ENCODE measurements around the gene ZBTB7A. TPM values are rescaled to one million over a fixed set of nuclear protein-coding genes. Genes with fewer than 3 reads are reported as not detected.

ZBTB7A gene
- 4.3 and 10.2 TPM in 2 replicates for total RNA-seq (2014; rRNA removed; shearing (Covaris generic))

DNA sequence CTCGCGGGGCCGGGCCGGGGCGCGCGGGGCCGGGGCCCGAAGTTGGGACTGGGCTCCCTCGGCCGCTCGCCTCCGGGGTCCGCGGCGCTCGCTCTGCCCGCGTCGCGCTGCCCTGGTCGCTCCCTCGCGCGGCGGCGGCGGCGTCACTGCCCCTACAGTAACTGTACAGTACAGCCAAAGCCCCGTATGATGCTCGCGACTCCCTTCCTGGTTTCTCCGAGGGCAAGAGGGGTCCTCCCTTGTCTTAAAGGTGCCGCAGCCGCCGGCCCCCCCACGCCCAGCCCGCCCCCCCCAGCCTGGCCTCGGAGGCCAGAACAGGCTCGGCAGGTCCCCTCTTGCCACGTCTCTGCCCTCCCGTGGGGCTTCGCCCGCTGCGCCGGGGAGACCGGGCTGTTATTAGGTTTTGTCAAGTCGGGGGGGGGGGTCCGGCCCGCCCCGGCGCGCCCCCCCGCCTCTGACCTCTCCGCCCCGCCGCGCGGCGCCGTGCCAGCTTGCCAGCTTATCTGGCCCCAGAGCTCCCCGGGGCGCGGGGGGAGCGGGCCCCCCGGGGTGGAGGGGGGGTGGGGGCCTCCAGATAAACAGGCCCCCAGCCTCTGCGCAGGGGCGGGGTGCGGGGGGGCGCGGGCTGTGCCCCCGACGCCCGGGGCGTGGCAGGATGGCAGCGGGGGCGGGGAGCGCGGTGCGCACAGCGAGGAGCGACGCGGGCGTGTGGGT lies at the start of gene ZBTB7A:
Gene ZBTB7A (minus strand): TSS at position 218 of the 714 bp plus-strand sequence. CDS start 11,667 bp downstream, outside the sequence.
- peak; percentile 83 for DNase-seq (ENCODE audit: low read depth)

DNA sequence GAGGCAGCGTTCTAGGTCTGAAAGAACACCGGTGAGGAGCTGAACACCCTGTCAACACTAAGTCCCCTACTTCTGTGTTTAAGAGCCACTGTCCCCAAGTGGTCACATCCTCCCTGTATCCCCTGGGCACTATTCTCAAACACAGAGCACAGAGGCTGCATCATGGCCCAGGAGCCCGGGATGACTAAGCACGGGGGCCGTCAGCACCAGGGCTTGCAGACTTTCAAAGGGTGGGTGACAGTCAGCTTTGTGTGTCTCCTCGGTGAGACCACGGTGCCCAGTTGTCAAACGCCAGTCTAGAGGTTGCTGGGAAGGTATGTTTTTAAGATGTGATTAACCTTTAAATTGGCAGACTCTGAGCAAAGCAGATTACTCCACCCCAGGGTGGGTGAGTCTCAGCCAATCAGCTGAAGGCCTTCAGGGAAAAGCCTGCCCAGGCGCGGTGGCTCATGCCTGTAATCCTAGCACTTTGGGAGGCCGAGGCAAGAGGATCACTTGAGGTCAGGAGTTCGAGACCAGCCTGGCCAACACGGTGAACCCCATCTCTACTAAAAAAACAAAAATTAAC lies 49.2 kb upstream of the ZBTB7A start:
- no peak for DNase-seq (ENCODE audit: low read depth)

DNA sequence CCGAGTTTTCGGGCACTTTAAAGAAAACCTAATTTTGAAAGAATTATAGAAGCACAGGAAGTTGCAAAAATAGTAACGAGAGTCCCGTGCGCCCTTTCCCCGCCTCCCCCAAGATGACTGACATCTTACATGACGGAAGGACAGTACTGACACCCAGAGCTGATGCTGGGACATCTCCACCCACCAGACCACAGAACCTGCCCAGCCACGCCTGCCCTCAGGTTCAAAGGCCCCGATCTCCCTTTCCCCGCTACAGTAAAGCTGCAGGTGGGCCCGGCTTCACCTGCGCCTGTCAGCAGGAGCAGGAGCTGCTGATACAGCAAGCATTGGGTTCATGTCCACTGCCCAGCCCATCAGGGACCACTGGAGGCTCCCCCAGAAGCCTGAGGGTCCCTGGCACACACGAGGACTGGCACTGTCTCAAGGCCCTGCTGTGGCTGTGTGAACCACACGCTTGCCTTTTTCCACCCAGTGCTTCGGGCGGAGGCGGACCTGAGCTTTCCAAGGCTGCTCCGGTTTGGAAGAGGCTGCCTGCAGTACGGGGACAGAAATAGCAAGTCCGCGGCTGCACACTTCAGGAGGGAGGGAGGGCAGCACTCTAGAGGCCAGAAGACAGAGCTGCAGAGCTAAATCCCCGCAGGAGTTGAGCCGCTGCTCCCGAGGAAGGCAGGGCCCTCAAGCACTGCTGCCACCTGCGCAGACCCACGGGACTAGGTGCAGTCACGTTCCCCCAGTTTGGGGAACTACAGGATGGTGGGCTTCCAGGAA lies 48.5 kb upstream of the ZBTB7A start:
- no peak for DNase-seq (ENCODE audit: low read depth)

DNA sequence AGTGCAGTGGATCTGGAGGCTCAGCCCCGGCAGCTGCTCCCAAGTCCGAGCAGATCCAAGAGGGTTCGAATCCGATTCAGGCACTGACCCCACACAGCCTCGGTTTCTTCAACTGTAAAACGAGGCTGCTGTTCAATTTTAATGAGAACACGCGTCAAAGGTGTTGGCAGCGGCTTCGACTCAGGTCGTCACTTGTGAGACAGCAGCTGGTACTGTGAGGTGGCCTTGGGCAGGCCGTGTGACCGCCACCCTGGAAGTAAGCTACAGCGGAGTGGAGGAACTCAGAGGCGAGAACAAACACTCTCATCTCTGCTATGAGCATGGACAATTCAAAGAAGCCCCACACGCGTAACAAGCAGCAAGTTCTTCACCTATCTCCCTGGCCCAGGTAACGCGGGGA lies 47.5 kb upstream of the ZBTB7A start:
- no peak for DNase-seq (ENCODE audit: low read depth)

DNA sequence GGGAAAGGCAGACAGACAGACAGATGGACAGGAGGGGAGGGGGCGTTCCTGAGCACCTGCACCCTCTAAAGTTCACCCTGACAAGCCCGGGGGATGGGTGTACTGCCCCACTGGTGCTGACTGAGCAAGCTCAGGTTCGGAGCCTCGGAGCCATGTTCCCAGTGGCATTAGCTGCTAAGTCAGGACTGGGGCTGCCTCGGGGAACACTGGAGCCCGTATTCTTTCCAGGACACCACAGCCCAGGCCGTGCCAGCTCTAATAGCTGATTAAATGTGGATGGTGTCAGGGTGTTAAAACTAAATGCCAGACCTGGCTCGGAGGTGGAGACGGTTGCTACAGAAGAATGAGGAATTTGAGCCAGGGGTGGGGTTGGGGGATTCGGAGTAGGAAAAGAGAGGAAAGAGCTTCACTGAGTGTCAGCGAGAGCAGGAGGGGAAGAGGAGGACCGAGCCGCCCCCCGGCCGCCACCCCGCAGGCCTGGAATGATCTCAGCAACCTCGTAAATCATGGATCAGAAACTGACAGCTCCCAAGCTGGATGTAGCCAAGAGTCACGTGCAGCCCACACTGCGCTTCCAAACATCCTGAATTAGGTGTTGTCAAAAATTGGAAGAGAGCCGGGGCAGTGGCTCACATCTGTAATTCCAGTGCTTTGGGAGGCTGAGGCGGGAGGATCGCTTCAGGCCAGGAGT lies 46.8 kb upstream of the ZBTB7A start:
- DNase-seq (ENCODE audit: low read depth) = no peak

DNA sequence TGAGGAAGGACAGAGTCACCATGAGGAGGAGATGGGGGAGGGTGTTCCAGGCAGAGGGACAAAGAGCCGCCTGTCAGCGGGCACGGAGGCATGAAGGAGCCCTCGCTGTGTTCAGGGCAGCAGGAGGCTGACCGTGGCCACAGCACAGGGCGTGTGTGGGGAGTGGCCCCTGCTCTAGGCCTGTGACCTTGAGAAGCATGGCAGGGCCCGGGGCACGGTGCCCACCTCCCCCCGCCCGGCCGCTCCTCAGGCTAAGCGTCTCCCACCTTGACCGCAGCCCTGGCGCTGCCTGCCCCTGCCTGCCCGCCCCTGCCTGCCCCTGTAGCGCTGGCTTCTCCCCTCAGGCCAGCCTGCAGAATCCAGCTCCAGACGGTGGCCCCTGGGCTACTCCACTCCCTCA lies 45.7 kb upstream of the ZBTB7A start:
- DNase-seq (ENCODE audit: low read depth) = no peak

DNA sequence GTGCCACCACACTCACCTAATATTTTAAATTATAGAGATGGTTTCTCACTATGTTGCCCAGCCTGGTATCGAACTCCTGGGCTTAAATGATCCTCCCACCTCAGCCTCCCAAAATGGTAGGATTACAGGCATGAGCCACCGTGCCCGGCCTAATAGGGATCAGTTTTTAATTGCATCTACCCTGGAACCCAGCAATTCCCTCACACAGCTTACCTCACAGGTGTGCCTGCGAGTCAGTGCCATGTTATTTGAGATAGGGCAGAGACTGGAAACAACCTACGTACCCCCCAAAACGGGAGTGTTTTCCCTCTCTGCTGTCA lies 42.9 kb upstream of the ZBTB7A start:
- no peak for DNase-seq (ENCODE audit: low read depth)

DNA sequence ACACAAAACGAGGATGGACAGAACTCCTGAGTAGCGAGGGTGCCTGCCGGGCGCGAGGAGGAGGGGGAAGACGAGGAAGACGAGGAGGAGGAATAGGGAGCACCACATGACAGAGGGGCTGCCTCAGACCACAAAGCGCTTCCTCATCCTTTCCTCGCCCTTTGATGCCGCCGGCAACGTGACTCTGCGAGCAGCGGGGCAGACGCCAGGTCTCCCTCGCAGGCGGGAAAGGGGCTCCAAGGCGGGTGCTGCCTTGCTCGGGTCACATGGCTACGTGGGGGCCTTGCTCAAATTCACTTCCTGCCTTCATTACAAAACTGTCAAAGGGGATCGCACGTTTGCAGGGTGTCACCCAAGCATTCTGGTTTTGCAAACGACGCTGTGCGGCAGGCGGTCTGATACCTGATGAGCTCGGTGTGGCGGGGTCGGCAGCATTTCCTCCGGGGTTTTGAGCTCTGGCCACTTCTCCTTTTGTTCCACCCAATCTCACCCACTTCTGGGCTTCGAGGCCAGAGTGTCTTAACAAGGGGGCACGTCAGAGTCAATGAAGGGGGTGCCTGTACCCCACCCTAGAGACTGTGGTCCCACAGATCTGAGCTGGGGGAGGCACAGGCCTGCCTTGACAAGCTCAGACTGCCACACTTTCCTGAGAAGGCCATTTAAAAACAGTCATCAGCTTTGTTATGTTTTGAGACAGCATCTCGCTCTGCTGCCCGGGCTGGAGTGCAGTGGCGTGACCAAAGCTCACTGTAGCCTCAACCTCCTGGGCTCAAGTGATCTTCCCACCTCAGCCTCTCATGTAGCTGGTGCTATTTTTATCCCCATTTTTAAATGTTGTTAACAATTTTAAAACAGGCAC lies 42.3 kb upstream of the ZBTB7A start:
- DNase-seq (ENCODE audit: low read depth) = no peak

DNA sequence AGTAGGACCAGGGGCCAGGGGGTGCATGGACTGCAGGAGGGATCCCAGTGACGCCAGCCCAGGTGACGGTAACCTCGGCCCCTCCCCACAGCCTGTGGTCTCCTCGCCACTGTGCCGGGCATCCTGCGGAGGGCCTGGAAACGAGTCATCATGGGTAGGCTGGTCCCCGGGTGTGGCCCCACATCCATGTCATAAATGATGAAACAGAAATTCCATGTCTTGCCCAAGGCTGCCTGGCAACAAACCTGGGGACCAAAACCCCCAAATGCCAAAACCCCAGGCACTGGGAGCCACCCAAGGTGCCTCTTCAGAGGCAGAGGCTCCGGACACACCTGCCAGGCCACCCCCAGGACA lies 36.4 kb upstream of the ZBTB7A start:
- DNase-seq (ENCODE audit: low read depth) = no peak

DNA sequence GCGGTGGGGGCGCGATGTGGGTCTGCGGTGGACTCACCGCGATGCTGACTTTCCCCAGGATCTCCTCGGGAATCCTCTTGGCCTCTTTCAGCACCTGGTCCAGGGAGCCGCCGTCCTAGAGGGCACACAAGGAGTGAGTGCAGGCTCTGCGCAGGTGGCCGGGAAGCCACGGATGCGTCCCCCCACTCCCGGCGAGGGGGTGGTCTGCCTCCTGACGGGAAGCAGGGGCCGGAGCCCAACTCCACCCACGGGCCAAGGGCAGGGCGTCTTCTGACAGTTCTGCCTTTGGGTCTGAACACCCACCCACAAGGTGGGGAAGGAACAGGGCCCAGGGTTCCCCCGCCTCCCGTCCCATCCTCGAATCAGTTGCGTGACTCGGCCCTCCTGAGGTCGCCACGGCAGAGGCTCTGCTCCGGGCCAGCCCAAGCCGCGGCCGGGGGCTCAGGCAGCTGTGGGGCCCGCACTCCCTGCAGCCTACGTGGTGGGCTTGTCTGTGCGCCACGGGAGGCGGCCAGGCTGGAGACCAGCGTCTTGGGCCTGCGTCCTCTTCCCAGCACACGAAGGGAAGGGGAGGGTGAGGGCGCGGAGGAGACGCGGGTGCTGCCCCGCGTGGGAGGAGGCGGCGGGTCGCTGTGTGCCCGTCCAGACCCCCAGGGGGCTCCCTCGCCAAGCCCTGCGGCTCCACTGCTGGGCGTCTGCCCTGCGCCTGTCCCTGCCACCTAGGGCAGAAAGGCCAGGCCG lies 35.8 kb upstream of the ZBTB7A start:
- DNase-seq (ENCODE audit: low read depth) = no peak

DNA sequence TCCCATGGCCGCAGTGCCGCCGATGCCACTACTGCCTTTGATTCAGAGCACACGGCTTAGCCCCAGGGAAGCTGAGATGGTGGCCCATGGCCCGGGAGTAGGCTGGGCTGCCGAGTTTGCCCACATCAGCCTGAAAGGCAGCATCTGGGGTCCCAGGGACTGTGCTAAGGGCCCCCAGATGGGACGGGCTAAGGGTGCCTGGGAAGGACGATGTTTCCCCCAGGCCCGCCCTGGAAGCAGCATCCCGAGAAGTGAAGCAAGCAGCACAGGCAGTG lies 34.7 kb upstream of the ZBTB7A start:
- DNase-seq (ENCODE audit: low read depth) = no peak

DNA sequence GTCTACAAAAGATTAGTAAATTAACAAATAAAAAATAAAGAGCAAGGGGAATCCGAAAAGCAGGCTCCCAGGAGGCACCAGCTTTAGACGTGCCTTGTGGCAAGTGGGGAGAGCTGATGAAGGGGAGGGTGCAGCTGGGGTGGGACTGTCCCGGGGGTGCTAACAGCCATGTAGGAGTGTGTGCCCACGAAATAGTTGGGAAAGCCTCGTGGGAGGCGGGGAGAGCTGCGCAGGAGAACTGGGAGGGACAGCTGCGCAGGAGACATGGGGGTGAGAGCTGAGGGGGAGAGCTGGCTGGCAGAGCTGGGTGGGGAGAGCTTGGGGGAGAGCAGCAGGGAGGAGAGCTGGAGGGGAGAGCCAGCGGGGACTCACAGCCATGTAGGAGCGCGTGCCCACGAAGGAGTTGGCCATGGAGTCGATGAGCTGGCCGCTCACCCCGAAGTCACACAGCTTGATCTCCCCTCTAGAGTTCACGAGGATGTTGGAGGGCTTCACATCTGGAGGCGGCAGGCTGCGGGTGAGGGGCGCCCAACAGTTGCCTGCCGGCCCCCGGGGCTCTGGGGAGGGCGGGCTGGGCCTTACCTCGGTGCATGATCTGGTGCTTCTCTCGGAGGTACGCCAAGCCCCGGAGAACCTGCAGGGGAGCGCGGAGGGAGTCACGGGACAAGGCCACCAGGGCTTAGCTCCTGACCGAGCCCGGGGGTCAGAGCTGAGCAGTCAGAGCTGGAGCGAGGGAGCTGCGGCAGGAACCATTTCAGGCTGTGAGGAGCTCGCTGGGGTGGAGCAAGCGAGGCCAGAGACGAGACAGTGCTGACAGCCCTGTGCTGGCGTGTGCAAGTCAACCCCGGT lies 34.2 kb upstream of the ZBTB7A start:
- no peak for DNase-seq (ENCODE audit: low read depth)

DNA sequence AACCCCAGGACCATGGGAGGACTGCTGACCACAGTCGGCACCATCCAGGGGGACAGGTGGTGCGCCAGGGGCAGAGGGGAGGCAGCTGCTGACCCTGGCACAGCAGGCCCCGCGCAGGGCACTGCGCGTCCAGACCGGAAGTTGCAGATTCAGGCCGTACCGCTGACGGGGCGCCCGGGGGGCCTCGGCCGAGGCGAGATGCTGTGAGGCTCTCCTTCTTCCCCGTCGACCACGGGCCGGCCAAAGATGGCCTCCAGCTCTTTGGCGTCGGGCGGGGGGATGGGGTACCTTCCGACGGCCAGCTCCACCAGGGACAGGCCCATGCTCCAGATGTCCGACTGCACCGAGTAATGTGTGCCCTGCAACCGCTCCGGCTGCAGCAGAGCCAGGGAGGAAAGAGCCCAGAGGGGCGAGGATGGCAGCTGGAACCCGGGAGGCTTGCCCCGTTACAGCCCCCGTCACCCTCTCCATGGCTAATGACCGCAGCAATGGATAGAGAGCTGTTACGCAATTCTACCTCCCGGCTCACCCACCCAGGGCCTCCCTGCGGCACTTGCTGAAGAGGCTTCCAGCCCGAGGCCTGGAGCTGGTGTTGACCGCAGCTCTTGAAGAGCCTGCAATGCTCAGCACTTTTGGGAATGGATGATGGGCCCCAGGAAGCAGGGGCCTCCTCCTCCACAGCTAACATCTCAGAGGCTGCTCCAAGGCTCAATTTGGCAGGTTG lies 32.5 kb upstream of the ZBTB7A start:
- DNase-seq (ENCODE audit: low read depth) = no peak

DNA sequence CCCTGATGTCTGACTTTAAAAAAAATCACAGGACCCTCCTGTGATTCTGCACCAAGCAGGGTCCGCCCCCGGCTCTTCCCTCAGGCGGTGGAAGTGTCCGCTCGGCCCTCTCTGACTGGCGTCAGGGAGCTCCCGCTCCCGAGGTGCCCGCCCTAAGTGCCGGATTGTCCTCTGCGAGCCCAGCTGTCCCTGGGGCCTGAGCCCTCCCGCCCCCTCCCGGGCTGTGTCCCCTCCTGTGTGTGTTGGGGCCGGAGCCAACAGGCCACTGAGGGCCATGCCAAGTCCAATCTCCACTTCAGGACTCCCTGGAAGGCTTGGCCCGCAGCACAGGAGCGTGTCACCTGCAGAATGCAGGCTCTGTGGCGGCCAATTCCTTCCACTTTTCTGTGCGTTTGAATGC lies 31.8 kb upstream of the ZBTB7A start:
- no peak for DNase-seq (ENCODE audit: low read depth)

DNA sequence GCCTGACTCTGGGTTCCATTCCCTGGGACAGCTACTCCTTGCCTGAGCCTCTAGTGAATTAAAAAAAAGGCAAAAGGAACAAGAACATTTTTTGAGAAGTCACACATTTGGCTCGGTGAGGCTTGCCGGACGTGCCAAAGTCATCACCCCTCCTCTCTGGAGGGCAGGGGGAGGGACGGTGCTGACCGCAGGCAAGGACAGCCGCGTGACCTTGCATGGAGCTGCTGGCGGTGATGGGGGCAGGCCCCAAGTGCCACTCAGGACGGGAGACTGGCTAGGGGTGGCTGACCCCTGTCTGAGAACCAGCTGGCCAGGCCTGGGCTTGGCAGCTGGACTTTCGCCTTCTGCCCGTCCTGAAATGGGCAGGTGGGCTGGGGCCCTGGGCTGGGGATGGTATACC lies 30.8 kb upstream of the ZBTB7A start:
- peak; percentile 21 for DNase-seq (ENCODE audit: low read depth)

DNA sequence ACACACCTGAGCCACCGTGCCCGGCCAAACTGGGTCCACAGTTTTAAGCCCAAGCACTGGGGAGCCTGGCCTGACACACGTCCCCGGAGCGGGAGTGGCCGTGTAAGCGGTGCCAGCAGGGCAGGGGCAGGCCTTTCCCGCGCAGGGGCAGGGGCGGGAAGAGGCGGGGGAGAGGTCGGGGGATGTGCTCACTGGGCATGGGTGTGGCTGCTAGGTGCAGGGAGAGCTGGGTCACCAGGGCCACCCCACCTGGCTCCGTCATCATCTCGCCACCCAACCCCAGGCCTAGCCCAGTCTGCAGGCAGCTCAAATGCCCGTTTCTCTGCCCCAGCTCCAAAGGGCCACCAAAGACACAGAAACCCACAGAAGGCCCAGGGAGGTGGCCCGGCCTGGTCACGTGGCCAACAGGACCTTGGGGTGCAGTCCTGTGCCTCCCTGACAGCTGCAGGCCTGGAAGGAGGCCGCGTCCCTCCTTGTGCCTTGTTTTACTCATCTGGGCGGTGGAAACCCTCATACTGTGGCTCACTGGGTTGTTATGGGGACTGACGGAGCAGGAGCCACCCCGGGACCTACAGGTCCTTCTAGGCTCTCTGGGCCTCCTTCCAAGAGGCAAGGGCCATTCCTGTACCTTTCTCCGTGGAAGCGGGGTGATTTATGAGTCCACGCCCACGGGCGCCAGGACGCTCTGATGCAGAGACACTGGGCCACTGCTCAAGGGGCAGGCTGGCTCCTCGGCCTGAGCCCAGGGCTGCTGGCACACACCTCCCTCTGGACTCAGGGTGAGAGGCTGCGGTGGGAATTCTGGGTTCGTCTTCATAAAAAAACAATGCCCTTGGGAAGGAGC lies 29.6 kb upstream of the ZBTB7A start:
- no peak for DNase-seq (ENCODE audit: low read depth)

DNA sequence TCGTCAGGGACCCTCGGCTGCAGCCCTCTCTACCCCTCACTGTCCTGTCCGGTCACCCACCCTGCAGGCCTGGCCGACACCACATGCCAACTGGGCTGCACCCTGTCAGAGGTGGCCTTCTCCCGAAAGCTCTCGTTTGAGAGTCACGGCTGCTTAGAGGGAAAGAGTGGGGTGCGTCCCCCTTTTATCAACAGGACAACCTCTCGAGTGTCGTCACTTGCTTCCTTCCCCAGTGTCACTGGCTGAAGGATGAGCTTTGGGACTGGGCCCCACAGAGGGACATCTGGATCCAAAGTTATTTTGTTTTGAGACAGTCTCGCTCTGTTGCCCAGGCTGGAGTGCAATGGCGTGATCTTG lies 28.8 kb upstream of the ZBTB7A start:
- no peak for DNase-seq (ENCODE audit: low read depth)

DNA sequence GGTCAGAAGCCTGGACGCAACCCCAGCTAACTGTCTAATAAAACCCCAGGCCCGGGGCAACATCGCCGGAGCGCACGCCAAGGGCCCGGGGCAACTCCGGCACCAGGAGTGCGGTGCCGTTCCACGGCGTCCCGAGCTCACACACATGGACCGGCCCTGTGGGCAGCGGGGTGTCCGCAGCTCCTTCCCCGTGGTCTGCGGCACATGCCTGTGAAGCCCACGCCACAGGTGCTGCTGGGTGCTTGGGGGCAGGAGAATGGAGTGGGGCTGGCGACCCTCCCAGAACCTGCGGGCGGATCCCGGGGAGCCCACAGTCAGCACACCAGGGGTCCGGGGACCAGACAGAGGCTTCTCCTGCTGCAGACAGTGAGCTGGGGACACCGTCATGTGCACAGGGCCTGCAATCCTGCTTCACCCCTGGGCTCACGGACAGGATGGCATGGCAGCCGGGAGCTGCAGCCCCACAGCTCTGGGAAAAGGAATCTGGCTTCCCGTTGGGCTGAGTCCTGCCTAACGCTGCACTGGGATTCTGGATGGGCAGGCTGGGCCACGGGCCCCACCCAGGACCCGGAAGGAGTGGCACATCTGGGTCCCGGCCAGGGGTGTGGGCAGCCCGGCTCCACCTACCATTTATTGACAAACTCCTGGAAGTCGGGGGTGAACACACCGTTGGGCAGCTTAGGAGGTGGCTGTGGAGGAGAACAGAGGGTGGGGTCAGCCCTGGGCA lies 28.2 kb upstream of the ZBTB7A start:
- no peak for DNase-seq (ENCODE audit: low read depth)

All from RPMI7951 (cell line).